Measurements from ENCODE around the gene KLHL40. TPM values are rescaled to one million over a fixed set of nuclear protein-coding genes. Genes with fewer than 3 reads are reported as not detected.

Gene KLHL40
- total and polyA plus RNA-seq, 7 experiments from 2014 or later = not detected

GRCh38 chr3:42739401-42740158 lies 54.2 kb downstream of the KLHL40 start:
- no peak overlapping the region for H3K4me3 Mint-ChIP-seq
- CTCF ChIA-PET = no interaction called here

GRCh38 chr3:42741796-42742195 lies 56.5 kb downstream of the KLHL40 start:
- no peaks in the 10 kb centered on the region for H3K27me3 ChIP-seq (ENCODE audit: control insufficient read depth in 2 of 2, insufficient read depth in 2 of 2, low read length in 2 of 2)
- intact Hi-C loops (cut with micrococcal nuclease) = loop anchor here in 1 of 2 donors (5.0 to 10.0 kb wide), 2 partner anchors 84 to 497 kb away; no protein-coding TSS in a partner anchor
- peaks cover 0 to 17% (median 12%) of the 10 kb centered on the region in 7 donors for H3K4me1 Mint-ChIP-seq
- no peak overlapping the region for H3K4me3 ChIP-seq (ENCODE audit: low read length)
- no peak overlapping the region for H3K27ac ChIP-seq (ENCODE audit: low read depth, low read length)
- peaks cover 0 to 8% of the 10 kb centered on the region in 2 donors for H3K4me1 ChIP-seq (ENCODE audit: control insufficient read depth in 2 of 2, insufficient read depth in 2 of 2, low read length in 2 of 2)
- no peaks in the 10 kb centered on the region for H3K9me3 Mint-ChIP-seq
- DNase-seq = peak in 1 of 9 donors; percentile 14
- CTCF ChIA-PET = interaction anchor here (0.8 to 1.4 kb wide), 3 partner anchors 10 to 15 kb away, joined by 3 to 4 read pairs (median 3); no protein-coding TSS in a partner anchor
- no peak overlapping the region for H3K4me3 Mint-ChIP-seq
- no peak overlapping the region for H3K27ac Mint-ChIP-seq
- peaks cover 0 to 8% (median 0%) of the 10 kb centered on the region in 5 donors for H3K27me3 Mint-ChIP-seq
- POLR2A ChIA-PET = no interaction called here
- no peaks in the 10 kb centered on the region for H3K36me3 Mint-ChIP-seq
- no peaks in the 10 kb centered on the region for H3K9me3 ChIP-seq (ENCODE audit: control insufficient read depth in 2 of 3, low read length in 3 of 3)
- H3K36me3 ChIP-seq (ENCODE audit: control insufficient read depth in 2 of 3, insufficient read depth in 3 of 3, low read length in 3 of 3) = no peaks in the 10 kb centered on the region
- ATAC-seq = no peak

More at GRCh38 chr3:42739401-42740158, 54.2 kb downstream of the KLHL40 start:
- no peaks in the 10 kb centered on the region for H3K27me3 ChIP-seq (ENCODE audit: control insufficient read depth in 2 of 2, insufficient read depth in 2 of 2, low read length in 2 of 2)
- Mint-ChIP-seq H3K9me3 (peaks cover 0 to 2% (median 0%) of the 10 kb centered on the region in 11 donors), H3K27ac (no peak overlapping the region), H3K36me3 (no peaks in the 10 kb centered on the region), H3K4me1 (peaks cover 0 to 9% (median 5%) of the 10 kb centered on the region in 7 donors), H3K27me3 (peaks cover 0 to 8% (median 0%) of the 10 kb centered on the region in 5 donors)
- no peaks in the 10 kb centered on the region for H3K4me1 ChIP-seq (ENCODE audit: control insufficient read depth in 2 of 2, insufficient read depth in 2 of 2, low read length in 2 of 2)
- ATAC-seq (no peak), DNase-seq (peak in 1 of 9 donors; percentile 13)
- no peak overlapping the region for H3K4me3 ChIP-seq (ENCODE audit: low read length)
- intact Hi-C loops (cut with micrococcal nuclease) = loop anchor here in 1 of 2 donors (5.0 to 10.0 kb wide), 2 partner anchors 82 to 495 kb away; no protein-coding TSS in a partner anchor
- POLR2A ChIA-PET = no interaction called here
- H3K9me3 ChIP-seq (ENCODE audit: control insufficient read depth in 2 of 3, low read length in 3 of 3) = no peaks in the 10 kb centered on the region
- H3K36me3 ChIP-seq (ENCODE audit: control insufficient read depth in 2 of 3, insufficient read depth in 3 of 3, low read length in 3 of 3) = no peaks in the 10 kb centered on the region
- H3K27ac ChIP-seq (ENCODE audit: low read depth, low read length) = no peak overlapping the region

Other genes with a start within 250 kb of the KLHL40 start
- gene VIPR1, start 182.9 kb upstream of the KLHL40 start, total RNA-seq = 100 to 1,000 TPM in 2 of 5 experiments, 10 to 100 TPM in 2, 1 to 10 TPM in 1; 8.0 to 133 (median 70.5) TPM
- 10 to 100 TPM; 30.5 to 44.8 TPM for gene VIPR1, start 182.9 kb upstream of the KLHL40 start, polyA plus RNA-seq
- 10 to 100 TPM; 39.7 to 54.8 (median 51.3) TPM for gene SEC22C, start 103.6 kb upstream of the KLHL40 start, total RNA-seq
- gene SEC22C, start 103.6 kb upstream of the KLHL40 start, polyA plus RNA-seq = 10 to 100 TPM; 38.0 to 50.4 TPM
- 10 to 100 TPM; 31.3 to 60.9 (median 38.9) TPM for gene SS18L2, start 94.7 kb upstream of the KLHL40 start, total RNA-seq
- gene SS18L2, start 94.7 kb upstream of the KLHL40 start, polyA plus RNA-seq = 100 to 1,000 TPM in 1 of 2 donors, 10 to 100 TPM in 1; 75.6 to 117 TPM
- 100 to 1,000 TPM; 110 to 275 (median 238) TPM for gene NKTR, start 84.9 kb upstream of the KLHL40 start, total RNA-seq
- 10 to 100 TPM; 10.9 to 12.0 TPM for gene NKTR, start 84.9 kb upstream of the KLHL40 start, polyA plus RNA-seq
- 1 to 10 TPM in 4 of 5 experiments, under 1 TPM in 1; 0.38 to 3.8 (median 1.6) TPM for gene ZBTB47, start 31.8 kb upstream of the KLHL40 start, total RNA-seq
- gene ZBTB47, start 31.8 kb upstream of the KLHL40 start, polyA plus RNA-seq = not detected
- not detected for gene HHATL, start 17.3 kb downstream of the KLHL40 start, total RNA-seq
- gene HHATL, start 17.3 kb downstream of the KLHL40 start, polyA plus RNA-seq = not detected
- 1 to 10 TPM in 1 of 5 experiments, under 1 TPM in 4; 0.34 to 1.5 (median 0.70) TPM for gene CCDC13, start 87.7 kb downstream of the KLHL40 start, total RNA-seq
- gene CCDC13, start 87.7 kb downstream of the KLHL40 start, polyA plus RNA-seq = not detected
- 10 to 100 TPM; 15.3 to 65.9 (median 23.6) TPM for gene HIGD1A, start 119.0 kb downstream of the KLHL40 start, total RNA-seq
- 10 to 100 TPM; 52.6 to 79.6 TPM for gene HIGD1A, start 119.0 kb downstream of the KLHL40 start, polyA plus RNA-seq
- gene ACKR2, start 123.9 kb downstream of the KLHL40 start, total RNA-seq = 1 to 10 TPM in 1 of 5 experiments, under 1 TPM in 4; 0.45 to 1.1 (median 0.65) TPM
- gene ACKR2, start 123.9 kb downstream of the KLHL40 start, polyA plus RNA-seq = not detected
- gene CYP8B1, start 190.3 kb downstream of the KLHL40 start, total RNA-seq = not detected
- gene CYP8B1, start 190.3 kb downstream of the KLHL40 start, polyA plus RNA-seq = not detected
- gene ZNF662, start 220.6 kb downstream of the KLHL40 start, total RNA-seq = 10 to 100 TPM in 1 of 5 experiments, 1 to 10 TPM in 3, under 1 TPM in 1; 0.12 to 10.4 (median 5.6) TPM
- under 1 TPM; 0.15 to 0.43 TPM for gene ZNF662, start 220.6 kb downstream of the KLHL40 start, polyA plus RNA-seq

All from naive thymus-derived CD4-positive, alpha-beta T cell (primary cell).